ENCODE data around the gene IL16.
"Not testable (repeated sequence)": the region's sequence is repeated elsewhere in the genome, so short reads cannot be mapped to it uniquely, and the experiment has no call there.

IL16 gene

DNA sequence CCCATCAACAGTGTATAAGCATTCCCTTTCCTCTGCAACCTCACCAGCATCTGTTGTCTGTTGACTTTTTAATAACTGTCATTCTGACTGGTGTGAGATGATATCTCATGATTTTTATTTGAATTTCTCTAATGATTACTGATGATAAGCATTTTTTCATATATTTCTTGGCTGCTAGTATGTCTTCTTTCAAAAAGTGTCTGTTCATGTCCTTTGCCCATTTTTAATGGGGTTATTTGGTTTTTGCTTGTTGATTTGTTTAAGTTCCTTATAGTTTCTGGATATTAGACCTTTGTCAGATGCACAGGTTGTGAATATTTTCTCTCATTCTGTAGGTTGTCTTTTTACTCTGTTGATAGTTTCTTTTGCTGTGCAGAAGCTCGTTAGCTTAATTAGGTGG is 11.3 kb downstream of the IL16 start:
- not testable (repeated sequence) for DNase-seq (ENCODE audit: low read depth in 2 of 2)

DNA sequence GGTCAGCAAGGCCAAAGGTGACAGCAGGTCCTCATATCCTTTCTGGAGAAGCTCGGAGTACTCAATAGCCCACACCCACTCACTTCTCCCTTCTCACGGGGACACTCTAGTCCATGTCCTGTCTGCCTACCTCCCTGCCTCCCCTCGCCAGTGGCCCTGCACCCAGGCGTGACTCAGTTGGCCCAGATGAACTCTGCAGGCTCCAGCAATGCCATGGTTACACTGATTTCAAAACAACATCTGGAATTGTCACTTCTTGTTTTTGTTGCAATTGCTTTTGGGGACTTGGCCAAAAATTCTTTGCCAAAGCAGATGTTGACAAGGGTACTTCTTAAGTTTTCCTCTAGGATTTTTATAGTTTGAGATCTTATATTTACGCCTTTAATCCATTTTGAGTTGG is 13.0 kb downstream of the IL16 start:
- DNase-seq (ENCODE audit: low read depth in 2 of 2): no peak

DNA sequence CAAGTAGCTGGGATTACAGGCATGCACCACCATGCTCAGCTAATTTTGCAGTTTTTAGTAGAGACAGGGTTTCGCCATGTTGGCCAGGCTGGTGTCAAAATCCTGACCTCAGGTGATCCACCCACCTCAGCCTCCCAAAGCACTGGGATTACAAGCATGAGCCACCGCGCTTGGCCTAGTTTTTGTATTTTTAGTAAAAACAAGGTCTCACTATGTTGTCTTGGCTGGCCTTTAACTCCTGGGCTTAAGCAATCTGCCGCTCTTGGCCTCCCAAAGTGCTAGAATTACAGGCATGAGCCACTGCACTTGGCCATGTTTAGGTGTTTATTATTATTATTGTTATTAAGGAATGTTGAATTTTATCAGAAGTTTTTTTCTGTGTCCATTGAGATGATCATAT is 14.7 kb downstream of the IL16 start:
- no peak for DNase-seq (ENCODE audit: low read depth in 2 of 2)

DNA sequence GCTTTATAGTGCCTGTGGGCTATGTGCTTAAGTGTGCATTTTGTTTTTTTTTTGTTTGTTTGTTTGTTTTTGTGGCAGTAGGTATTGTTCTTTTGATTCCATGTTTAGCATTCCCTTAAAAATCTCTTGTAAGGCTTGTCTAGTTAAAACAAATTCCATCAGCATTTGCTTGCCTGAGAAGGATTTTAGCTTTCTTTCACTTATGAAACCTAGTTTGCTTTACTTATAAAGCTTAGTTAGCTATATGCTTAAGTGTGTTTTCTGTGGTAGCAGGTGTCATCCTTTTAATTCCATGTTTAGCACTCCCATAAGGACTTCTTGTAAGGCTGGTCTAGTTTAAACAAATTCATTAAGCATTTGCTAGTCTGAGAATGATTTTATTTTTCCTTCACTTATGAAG is 17.3 kb downstream of the IL16 start:
- no peak for DNase-seq (ENCODE audit: low read depth in 2 of 2)

DNA sequence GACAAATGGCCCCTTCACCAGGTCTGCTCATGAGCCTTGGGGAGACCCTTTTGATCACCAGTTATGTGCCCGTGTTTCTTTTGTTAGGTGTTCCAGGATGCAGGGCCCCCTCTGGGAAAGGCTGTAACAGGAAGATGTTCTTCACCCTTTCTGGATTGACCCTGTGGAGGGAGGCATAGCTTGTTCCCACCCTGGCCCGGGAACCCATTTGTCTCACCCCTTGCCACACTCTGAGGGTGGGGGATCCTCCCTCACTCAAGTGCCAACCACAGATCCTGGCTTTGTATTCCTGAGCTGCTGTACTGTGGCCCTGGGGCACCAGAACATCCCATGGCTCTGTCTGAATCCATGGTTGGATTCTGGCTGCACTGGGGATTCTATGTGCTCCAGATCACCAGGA is 18.9 kb downstream of the IL16 start:
- no peak for DNase-seq (ENCODE audit: low read depth in 2 of 2)

DNA sequence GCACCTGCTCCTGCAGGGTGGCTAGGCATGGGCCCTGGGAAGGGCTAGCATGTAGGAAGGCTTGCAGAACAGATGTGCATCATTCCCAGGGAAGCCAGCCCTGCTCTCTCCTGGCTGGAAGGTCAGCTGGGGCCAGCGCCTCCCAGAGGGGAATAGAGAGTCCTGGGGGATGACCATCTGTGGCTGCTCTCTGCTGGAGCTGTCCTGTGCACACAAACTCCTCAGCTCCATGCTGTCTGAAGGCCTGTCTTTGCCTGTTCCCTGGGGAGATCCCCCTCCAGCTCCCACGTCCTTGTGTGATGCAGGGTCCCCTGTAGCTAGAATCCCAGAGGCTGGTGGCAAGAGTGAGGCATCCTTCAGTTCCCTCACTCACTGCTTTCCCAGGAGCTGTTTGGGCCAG is 19.3 kb downstream of the IL16 start:
- DNase-seq (ENCODE audit: low read depth in 2 of 2): no peak

DNA sequence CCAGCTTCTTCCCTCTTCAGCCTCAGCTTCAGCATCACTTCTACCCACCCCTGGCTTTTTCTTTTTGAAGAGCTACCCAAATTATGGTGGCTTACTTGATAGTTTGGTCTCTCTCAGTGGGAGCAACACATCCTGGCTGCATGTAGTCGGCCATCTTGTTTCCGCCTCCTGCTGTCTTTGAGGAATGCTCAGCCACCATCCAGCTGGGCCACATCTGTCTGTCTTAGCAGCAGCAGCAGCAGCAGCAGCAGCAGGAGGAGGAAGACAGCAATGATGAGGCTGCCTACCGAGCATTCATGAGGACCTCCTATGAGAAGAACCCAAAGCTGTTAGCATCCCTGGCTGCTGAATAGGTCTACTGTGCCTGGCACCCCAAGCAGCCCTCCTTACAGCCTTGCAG is 19.7 kb downstream of the IL16 start:
- DNase-seq (ENCODE audit: low read depth in 2 of 2): no peak

DNA sequence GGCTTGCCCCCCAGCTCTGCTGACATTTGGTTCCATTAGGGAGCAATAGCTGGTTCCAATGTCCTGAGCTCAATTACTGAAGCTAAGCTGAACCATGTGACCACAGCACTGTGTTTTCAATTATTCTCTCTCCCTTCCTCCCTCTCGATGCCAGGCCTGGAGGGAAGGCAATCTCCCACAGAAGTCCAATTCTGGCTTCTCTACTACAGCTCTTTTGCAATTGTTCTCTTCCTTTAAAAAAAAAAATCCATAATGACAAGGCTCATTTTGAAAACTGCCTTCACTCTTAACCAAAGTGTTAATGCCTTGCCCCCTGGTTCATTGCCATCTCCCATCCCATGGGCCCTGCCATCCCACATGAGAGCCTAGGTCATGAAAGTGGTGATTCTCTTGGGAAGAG is 24.8 kb downstream of the IL16 start:
- DNase-seq (ENCODE audit: low read depth in 2 of 2): no peak

DNA sequence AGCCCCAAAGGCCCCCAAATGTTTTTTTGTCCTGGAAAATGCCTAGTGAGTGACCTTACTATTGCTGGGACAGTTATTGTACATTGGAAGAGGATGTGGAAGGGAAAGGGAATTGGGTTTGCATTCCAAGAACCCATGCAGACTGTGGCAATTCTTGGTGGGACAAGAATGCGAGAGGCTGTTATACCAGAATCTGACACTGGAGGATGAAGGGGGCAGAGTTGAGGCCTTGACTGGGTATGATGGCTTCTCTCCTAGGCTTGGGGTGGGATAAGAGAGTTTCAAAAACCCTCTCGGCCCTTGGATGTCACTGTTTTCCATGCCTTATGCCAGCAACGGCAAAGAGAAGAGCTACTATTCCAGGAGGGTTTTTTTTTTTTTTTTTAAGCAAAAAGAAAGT is 25.3 kb downstream of the IL16 start:
- no peak for DNase-seq (ENCODE audit: low read depth in 2 of 2)

DNA sequence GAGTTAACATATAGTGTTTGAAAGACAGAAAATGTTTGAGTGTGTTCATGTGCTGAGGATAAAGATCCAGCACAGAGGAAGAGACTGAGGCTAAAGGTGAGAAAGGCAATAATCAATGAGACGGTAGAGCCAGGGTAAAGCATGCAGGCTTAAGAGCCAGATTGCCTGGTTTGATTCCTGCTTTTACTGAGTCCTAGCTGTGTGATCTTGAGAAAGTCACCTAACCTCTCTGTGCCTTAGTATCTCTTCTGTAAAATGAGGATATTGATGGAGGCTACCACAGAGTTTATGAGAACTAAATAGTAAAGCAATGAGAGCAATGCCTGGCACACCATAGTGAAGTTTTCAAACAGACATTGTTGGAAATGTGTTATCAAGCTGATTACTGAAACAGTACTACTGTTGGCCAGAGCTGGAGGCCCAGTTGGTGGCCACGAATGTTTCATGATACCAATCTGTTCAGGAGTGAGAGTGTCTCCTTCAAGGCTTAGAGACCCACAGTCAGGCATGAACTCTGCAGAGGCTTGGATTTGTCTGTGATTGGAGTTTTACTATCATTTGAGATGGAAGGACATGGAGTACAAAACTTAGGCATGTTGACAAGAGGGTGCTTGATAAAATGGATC is 26.8 kb downstream of the IL16 start:
- DNase-seq (ENCODE audit: low read depth in 2 of 2): no peak

DNA sequence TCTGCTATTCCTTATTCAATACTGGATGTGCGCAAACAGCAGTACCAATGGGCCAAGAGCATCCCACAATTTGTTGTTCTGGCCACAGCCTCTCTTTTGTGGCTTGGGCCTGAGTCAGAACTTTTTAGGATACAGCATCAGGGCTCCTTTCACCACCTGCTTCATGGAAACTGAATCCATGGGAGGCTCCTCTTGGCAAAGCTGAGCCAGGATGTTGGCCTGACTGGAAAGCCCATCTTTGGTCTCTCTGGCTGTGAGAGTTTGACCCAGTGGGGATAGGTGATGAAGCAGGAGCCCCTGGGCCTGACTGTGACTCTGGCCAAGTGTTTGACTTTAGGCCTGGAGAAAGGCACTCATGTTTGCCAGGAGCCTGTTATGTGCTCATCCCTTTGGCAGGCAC is 27.6 kb downstream of the IL16 start:
- no peak for DNase-seq (ENCODE audit: low read depth in 2 of 2)

DNA sequence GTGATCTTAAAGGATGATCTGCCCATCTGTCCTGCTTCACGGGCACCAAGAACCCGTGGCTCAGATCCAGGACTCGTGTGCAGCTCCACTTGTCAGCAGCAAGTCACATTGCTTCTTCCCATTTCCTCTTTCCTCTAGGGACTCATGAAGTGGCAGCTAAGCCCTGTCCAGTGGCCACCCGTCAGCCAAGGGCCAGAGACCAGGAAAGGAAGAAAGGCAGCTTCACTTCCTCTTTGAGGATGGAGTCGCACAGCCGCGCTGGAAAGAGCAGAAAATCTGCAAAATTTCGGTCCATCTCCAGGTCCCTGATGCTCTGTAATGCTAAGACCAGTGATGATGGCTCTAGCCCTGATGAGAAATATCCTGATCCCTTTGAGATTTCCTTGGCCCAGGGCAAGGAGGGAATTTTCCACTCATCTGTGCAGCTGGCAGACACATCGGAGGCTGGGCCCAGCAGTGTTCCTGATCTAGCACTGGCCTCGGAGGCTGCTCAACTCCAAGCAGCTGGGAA is 28.5 kb downstream of the IL16 start:
- DNase-seq (ENCODE audit: low read depth in 2 of 2): no peak

DNA sequence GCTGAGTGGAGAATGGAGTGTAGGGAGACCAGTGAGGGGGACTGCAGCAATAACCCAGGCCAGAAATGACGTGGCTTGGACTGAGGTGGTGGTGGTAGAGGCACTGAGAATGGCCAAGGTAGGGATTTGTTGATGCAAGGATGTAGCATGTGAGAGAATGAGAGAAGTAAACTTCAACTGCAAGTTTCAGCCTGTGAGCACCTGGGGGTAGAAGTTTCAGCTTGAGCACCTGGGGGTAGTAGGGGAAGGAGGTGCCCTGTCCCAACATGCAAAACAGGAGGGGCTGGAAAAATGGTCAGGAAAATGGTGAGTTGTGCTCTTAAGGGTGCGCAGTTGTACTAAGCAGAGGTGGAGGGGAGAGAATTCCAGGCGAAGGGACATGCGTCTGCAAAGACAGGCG is 31.0 kb downstream of the IL16 start:
- DNase-seq (ENCODE audit: low read depth in 2 of 2): no peak

DNA sequence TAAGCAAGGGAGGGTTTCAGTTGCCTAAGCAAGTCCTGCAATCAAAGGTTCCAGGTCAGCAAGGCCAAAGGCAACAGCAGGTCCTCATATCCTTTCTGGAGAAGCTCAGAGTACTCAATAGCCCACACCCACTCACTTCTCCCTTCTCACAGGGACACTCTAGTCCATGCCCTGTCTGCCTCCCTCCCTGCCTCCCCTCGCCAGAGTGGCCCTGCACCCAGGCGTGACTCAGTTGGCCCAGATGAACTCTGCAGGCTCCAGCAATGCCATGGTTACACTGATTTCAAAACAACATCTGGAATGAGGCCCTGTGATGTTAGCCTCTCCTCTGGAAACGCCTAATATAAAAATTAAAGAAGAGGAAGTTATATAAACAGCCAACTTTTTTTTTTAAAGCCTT is 32.9 kb downstream of the IL16 start:
- no peak for DNase-seq (ENCODE audit: low read depth in 2 of 2)

DNA sequence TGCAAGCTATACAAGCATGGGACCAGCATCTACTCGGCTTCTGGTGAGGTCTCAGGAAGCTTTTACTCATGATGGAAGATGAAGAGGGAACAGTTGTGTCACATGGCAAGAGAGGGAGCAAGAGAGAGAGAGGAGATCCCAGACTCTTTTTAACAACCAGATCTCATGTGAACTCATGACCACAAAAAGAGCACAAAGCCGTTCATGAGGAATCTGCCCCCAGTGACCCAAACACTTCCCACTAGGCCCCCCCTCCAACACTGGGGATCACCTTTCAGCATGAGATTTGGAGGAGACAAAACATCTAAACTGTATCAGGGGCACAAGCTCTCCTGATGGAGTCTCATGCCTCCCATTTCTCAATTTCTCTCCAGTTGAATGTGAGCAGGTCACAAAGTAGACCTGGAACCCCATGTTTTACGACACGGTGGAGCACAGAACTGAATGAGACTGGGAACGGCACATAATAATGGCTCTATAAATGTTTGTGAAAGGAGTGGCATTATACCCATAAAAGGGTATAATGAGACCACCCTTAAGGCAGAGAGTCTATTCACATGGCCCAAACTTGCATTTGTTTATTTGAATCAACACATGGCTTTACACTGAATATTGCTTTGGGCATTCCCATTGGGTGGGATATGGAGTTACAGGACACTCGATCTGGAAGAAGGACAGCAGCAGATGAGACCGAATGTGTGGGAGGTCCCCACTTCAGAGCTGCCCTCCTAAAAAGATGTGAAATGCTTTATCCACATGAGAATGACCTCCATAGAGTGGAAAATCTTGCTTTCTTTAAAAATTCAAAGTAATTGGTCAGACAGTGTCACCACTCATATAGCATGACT is 38.8 kb downstream of the IL16 start:
- DNase-seq (ENCODE audit: low read depth in 2 of 2): no peak

DNA sequence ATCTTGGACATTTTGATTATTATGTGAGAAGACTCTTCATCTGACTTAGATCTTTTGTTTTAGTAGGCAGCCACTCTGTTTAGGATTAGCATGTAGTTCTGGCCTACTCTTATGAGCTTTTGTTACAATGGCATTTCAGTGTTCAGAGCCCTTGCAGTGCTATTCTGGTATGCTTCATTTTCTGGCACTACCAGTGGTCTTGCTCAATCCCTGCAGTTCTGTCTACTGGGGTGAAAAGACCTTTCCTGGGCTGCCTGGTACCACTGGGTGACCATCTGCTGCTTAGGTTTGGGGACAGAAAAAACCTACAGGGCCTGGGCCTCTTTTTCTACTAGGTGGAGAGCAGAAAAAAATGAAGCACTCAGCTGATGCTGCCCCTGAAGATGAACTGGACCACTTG is 42.5 kb downstream of the IL16 start:
- DNase-seq (ENCODE audit: low read depth in 2 of 2): no peak

DNA sequence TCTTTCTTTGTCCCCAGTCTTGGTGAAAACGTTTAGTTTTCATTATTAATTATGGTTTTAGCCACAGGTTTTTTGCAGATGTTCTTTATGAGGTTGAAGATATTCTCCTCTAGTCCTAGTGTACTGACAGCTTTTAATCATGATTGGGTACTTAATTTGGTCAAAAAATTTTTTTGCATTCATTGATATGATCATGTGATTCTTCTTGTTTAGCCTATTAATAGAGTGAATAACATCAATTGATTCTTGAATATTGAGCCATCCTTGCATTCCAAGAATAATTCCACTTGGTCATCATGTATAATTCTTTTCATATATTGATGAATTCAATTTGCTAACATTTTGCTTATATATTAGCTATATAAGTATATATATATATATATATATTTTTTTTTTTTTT is 46.1 kb downstream of the IL16 start:
- no peak for DNase-seq (ENCODE audit: low read depth in 2 of 2)

DNA sequence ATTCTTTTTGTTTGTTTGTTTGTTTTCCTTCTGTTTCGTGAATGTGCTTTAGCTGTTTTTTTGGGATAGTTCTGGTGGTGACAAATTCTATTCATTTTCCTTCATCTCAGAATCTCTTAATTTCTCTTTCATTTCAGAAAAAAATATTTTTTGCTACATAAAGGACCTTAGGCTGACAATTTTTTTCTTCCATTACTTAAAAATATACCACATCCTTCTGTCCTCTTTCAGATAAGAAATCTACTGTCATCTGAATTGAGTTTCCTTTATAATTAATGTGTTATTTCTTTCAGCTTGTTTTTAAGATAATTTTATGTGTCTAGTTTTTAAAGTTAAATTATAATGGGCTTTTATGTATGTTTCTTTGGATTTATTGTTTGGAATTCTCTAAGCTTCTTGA is 47.6 kb downstream of the IL16 start:
- no peak for DNase-seq (ENCODE audit: low read depth in 2 of 2)

DNA sequence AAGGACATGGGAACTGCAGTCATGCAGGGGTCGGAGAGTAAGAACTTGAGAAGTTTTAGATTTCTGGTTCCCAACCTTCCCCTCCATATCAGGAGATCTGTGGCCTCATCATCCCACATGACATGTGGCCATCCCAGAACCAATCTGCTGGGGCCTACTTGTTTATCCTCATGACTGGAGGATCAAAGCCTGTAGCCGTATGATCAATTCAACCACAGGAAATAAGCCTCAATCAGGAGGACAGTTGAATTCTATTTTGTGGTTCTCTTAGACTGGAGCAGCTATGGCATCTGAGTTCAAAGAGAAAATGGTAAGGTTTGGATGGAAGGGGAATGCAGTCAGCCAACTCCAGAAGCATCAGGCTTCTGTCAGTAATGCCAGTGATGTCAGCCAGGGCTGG is 57.2 kb downstream of the IL16 start:
- no peak for DNase-seq (ENCODE audit: low read depth in 2 of 2)

DNA sequence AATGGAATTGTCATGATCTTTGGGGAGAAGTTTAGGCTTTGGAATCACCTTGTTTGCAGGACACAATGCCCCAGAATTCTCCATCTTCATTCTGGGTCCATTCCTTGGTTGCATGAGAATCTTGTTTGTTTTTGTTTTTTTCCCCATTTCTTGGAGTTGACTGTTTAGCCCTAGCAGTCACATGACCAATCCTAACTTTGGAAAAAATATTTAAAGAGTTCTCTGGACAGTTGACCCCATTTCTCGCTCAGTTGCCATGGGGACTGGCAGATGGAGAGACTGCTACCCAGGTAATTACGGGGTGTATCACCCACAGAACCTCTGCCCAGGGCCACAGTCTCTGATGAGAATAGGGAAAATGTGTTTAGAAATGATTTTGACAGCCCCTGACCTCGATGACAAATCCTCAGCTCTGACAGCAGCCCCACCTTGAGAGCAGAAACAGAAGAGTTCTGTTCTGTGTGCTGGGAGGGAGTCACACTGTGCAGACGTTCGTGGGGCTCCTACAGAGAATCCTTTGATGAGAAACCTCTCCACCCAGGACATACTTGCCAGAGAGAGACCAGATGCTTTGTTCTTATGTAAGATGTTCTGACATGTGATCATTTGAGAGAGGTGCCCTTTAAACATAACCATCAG is 57.7 kb downstream of the IL16 start:
- no peak for DNase-seq (ENCODE audit: low read depth in 2 of 2)

DNA sequence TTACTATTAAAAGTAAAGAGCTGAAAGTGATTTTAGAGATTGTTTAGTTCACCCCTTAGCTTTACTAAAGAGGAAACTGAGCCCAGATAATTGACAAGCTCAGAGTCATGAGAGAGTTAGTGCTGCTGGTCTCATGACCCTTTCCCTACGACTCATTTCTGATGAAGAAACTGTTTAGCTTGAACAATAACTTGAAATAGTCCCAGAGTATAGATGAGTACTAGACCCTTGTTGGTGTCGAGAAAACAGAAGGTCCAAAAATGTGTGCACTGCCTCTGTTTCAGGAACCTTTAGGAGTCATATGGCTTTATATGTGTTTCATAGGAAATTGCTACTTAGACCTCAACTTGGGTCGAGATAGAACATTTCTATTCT is 58.2 kb downstream of the IL16 start:
- no peak for DNase-seq (ENCODE audit: low read depth in 2 of 2)

DNA sequence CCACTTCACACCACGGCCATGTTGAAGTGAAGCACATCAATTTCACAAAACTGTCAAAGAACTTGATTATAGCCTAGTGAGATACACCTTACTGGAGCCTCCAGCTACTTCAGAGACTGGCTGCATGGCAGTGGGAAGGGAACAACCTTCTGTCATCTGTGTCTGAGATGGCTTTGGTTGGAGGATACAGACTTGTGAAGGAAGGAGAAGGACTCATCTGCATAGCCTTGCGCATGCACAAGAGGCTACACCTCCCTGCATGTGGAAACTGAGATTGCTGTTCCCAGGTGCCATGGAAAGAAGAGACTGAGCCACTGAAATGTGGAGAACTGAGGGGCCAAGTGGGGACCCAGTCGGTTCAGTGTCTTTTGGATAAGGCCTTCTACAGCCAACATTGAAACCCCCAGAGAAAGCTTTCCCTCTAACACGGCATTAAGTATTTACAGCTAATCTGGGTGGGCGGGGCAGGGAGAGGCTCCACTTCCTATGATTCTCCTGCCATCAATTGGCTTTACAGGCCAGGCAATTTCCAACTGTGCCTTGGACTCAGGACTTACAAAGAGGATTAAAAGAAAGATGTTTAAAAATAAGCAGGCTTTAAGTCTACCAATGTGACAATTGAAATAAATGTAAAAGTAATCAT is 58.8 kb downstream of the IL16 start:
- DNase-seq (ENCODE audit: low read depth in 2 of 2): no peak

DNA sequence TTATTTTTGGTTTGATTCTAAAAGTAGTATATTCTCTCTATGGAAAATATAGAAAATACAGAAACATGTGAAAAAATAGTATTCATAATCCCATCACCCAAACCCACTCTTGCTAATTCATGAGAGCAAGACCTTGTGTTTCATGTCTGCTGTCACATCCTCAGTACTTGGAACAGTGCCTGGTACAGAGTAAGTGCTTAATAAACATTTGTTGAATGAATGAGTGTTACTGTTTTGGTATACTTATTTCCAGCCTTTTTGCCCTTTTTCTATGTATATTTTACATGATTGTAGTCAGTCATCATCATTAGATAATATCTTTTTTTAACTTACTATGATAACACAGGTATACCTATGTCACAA is 59.3 kb downstream of the IL16 start:
- no peak for DNase-seq (ENCODE audit: low read depth in 2 of 2)

Measured in stimulated activated CD8-positive, alpha-beta memory T cell treated with anti-CD3 and anti-CD28 coated beads, Interleukin-2, amount 100 ng/mL, for 1 hour (primary cell).